Tibial nerve (tissue), 3 donors: ENCODE results near the gene ARL2BP.

Experiments
- CTCF ChIP-seq, 5 experiments: fragments of 200-600 bp in 3 of 5; fragments of 450-650 bp in 2 of 5; sonication (generic) in 3 of 5; IDR thresholded peaks; one replicate each; pipeline ENCODE4 v1.5.1; 2016 to 2019; ENCODE audit warnings: antibody characterized with exemption in 5 of 5, mild to moderate bottlenecking in 3 of 5, moderate library complexity in 2 of 5
- POLR2A ChIP-seq, 2 donors: fragments of 450-650 bp; IDR thresholded peaks; one replicate each; pipeline ENCODE4 v1.6.1; 2017; ENCODE audit warnings: antibody characterized with exemption in 2 of 2, mild to moderate bottlenecking in 2 of 2, moderate library complexity in 2 of 2

GRCh38 chr16:57257455-57258070, 12.5 kb downstream of the ARL2BP start:
- TF ChIP-seq CTCF (IDR thresholded peaks at IDR 0.05): no peak
- no peak for TF ChIP-seq POLR2A (IDR thresholded peaks at IDR 0.05)
